HG02678 (cell line): ENCODE measurements around the gene ZNF335.
"Not testable (repeated sequence)": the region's sequence is repeated elsewhere in the genome, so short reads cannot be mapped to it uniquely, and the experiment has no call there.

ENCODE experiments used
- ATAC-seq: cut with Tn5 transposase; IDR thresholded peaks from one replicate; pipeline ENCODE4 v1.9.1; 2021; ENCODE audit warnings: mild to moderate bottlenecking, moderate library complexity; ENCODE audit not compliant: unreplicated experiment

ZNF335 gene

DNA sequence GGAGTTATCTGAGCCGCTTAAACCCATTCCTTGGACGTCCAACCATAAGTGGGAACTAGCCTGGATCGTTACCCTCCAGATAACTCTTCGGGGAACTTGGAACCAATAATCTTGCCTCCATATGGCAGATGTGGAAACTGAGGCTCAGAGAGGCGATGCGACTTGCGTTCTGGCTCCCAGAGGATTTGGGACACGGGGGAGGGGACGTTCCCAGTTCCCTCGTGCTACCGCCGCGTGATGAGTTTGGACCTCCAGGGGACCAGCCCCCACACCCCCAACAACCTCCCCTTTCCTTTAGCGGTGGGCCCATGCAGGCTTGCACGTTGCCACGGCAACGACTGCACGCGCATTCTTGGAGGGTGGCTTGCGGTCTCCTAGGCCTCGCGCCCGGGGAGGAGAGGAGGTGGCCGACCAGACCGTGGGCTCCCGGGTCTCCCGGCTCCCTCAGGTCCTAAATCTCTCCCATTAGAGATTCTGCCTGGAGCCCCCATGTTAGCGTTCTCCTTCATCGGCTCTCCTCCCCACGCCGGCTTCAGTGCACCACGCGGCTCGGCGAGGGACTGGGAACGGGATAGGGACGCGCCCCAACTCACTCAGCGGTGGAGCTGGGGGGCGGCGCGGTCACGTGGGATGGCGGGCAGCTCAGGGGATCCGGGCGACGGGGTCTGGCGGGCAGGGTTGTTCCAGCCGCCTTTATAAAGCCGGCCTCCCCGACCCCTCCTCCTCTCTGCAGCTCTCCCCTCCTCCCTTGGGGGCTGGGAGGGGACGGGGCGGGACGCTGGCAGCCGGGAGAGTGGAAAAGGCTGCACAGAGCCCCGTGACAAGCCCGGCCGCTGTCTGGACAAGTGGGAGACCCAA is 60.3 kb downstream of the ZNF335 start, which contains the start of gene PLTP:
TSS of gene PLTP (minus strand) at position 670 of the 858 bp plus-strand sequence. CDS start 703 bp downstream, outside the sequence.
- no peak for ATAC-seq

DNA sequence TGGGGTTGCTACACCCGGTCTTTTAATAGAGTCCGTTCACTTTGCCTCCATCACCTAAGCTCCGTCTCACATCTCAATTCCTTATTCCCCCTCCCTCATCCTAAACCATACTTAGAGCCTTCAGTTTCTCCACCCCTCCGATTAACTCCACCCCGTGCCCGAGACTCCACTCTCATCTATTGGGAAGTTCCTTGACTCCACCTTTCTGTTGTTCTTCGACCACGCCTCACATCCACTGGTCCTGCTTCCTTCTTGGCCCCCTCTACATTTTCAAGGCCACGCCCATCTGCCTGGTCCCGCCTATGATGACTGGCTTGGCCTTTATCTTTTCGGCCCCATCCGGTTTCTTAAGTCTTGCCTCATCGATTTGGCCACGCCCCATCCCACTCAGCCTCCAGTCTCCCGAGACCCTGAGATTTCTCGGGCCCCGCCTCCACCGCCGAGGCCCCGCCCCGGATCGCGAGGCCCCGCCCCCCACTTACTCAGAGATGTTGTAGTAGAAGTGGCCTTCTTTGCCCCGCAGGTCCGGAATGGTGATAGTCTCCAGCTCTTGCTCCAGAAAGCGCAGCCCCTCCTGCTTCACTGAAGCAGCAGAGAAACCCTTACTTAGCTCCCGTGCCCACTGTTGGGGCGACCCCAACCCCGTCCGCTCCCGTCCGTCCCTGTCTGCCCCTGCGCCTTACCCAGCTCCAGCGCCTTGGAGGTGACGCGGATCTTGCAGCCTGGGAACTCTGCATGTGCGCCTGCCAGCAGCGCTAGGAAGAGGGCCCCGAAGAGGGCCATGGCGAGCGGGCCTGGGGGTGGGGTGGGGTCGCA is 61.1 kb downstream of the ZNF335 start:
- peak; percentile 89 for ATAC-seq

DNA sequence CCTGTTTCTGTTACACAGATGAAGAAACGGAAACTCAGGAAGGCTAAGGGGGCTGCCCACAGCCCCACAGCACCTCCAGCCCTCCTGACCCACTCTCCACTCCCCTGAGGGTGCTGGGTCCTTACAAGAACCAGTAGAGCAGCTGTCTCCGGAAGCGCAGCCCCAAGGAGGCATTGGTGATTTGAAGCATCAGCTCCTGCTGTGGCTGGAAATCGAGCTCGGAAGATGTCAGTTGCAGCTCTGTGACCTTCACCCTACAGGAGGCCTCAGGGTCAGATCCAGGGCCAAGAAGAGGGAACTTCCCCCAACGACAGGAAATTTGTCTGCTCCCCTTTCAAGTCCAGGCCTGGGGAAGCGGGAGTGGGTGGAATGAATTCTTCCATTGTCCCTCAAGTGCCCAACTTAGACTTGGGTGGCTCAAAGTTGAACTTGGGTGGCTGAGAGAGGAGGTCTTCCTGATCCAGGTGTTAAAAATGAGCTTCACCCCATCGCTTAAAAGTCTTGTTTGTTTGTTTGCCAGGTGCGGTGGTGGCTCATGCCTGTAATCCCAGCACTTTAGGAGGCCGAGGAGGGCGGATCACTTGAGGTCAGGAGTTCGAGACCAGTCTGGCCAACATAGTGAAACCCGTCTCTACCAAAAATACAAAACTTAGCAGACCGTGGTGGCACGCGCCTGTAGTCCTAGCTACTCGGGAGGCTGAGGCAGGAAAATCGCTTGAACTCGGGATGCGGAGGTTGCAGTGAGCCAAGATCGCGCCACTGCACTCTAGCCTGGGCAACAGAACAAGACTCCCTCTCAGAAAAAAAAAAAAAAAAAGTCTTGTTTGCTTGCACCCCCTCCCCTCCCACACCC is 62.0 kb downstream of the ZNF335 start:
- no peak for ATAC-seq

DNA sequence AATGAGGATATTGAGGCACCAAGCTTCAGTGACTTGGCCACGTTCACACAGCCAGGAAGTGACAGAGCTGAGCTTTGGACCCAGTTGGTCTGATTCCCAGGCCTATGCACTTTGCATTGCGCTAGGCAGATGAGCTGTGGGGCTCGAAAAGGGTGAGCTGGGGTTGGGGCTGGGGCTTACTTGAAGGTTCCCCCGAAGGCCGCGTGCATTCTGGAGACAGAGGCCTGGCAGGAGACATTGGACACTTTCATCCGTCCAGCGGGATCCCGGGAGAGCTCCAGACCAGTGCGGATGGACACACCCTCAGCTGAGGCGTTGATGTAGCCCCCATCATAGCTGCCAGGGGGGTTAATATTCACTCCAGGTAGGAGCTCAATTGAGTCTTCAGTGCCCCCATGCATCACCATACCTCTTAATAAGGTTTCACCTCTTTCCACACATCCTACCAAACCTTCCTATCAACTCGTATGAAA is 62.6 kb downstream of the ZNF335 start:
- ATAC-seq, result no peak

DNA sequence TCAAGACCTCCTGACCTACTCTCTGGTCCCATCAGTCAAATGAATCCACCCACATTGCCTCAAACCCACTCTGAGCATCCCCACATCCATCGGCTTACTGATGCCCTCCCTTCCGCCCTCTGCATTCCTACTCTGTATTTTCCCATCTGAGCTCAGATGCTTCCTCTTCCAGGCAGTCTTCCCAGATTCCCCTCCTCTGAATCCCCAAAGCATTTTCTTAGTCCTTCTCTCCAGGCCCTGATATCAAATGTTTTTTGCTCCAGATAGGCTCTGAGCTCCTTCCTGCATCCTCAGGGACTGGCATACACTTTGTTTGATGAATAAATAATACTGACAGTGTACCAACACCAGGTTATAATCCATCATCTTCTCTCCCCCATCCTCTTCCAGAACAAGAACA is 63.9 kb downstream of the ZNF335 start:
- ATAC-seq, result no peak

DNA sequence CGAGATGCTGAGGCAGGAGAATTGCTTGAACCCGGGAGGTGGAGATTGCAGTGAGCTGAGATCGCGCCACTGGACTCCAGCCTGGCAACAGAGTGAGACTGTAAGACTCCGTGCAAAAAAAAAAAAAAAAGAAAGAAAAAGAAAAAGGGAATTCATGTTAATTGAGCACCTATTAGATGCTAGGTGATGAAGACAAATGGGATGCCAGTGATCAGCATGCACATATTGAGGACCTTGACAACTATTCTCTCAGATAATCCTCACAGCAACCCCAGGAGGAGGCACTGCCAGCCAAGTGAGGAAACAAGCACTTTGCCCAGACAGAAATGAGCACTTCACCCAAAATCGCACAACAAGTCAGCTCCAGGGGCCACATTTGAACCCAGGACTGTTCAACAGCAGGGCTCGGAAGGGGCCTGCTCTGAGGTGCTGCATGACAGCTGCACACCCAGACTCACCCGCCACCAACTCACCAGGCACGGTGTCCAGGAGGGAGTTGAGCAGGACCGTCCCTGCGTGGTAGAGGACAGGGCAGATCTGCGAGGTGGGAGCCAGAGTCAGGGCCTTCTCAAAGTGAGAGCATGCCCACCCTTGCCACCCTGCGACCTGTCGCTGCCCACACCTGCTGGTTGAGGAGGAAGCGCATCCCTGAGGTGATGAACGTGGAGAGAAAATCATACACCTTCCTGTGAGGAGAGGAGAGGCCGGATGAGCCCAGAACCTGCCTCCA is 64.6 kb downstream of the ZNF335 start:
- ATAC-seq, result no peak

DNA sequence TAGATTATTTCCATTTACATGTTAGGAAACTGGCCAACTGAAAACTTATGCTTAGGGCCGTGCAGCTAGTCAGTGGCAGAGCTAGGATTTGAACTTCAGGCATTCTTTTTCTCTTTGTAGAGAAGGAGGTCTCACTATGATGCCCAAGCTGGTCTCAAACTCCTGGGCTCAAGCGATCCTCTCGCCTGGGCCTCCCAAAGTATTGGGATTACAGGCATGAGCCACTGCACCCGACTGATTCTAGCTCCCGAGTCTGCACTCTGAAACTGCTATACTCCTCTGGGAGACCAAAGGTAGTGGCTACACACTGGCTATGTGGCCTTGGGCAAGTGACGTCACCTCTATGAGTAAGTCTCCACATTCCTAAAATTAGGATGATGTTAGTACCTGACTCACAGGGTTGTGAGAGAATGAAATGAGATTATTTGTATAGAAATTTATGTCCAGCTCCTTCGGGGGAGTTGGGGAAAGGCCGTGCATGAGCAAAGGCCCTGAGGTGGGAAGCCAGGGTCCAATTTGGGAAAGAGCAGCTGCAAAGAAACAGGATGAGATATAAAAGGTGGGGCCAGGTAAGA is 66.4 kb downstream of the ZNF335 start:
- no peak for ATAC-seq

DNA sequence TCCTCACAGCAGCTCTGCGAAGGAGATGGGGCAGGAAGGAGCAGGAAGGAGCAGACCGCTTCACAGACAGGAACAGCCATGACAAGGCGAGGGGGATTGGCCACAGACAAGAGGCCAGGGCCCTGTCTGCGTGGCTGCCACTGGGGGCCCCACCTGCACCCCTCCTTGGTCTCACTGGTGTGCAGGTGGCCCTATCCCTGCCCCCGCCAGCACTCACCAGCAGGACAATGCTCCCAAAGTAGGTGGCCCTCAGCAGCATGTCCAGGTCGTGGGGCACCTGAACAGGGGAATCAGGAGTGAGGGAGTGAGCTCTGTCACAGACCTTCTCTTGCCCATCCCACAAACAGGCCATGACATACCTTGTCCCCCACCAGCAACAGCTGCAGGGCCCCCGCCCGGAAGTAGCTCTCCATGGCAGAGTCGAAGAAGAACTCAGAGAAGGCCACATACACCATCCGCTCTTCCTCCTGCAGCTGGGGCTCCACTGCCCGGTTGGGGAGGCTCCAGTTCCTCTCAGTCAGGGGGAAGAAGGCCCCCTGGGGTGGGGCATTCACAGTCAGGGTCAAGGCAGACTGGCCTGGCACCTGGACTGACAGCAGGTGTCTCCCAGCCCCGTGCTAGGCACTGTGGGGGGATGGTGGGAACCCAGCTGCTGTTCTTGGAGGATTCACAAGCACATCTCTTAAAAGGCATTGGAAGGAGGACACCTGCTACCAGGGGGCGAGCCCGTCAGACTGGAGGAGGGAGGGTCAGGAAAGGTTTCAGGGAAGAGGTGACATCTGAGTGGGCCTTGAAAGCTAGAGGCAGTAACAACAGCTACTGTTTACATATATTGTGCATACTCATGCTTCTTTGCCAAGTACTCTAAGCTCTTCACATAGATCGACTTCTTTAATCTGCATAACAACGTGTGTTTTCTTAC is 67.2 kb downstream of the ZNF335 start:
- no peak for ATAC-seq

DNA sequence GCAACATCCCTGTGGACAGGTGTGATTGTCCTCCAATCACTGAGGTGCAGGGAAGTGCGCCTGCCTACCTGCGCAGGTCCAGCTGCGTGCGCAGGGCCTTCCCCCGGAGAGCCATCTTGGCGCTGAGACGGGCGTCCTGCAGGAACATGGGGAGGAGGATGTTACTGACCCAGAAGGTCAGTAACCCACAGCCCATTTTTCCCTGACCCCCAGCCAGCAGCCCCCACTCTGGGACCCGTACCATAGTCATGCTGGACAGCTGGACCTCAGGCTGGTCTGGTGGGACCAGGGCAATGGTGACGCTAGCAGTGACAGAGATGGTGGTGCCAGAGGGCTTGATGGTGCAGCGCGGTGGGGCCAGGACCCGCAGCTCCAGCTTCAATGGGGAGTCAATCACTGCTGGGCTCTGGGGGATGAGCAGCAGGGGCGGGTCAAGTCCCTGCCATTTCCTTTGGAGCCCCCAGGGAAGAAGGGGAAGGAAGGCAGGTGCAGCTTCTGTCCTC is 69.8 kb downstream of the ZNF335 start:
- ATAC-seq, result no peak

DNA sequence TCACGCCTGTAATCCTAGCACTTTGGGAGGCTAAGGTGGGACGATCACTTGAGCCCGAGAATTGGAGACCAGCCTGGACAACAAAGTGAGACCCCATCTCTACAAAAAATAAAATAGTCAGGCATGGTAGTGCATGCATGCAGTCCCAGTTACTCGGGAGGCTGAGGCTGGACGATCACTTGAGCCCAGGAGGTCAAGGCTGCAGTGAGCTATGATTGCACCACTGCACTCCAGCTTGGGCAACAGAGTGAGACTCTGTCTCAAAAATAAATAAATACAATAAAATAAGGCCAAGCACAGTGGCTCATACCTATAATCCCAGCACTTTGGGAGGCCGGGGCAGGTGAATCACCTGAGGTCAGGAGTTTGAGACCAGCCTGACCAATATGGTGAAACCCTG is 70.7 kb downstream of the ZNF335 start:
- ATAC-seq, result not testable (repeated sequence)

DNA sequence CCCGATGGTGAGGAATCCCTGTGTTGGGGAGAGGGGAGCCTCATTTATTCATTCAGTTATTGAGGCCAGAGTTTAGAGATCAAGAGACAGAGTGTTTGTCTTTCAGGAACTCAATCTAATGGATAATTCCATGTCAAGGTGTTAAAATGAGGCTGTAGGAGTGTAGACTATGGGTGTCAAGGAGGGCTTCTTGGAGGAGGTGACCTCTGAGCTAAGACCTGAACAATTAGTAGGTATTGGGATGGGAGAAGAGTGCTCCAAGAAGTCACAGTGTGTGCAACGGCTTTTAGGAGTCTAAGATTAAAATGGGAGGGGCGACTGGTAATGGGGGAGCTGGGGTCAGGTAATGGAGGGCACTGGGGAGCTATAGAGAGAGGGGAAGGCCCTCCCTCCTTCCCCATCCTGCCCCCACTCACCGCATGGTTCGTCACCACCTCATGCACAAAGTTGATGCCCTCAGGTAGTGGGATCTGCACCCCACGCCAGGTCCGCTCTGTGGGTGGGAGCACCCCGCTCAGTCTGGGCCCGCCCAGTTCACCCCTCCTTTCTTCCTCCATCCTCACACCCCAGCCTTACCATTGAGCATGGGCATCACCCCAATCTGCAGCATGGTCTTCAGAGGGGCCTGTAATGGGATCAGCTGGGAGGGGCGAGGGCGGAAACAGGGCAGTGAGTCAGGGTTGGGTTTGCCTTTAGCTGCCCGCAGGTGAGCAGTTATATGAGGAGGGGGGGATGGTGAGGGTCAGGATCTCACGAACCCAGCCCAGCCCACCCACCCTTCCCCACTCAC is 72.8 kb downstream of the ZNF335 start:
- no peak for ATAC-seq
